HG03103 (cell line): ENCODE results near the gene TTI1.

Experiments used
- ATAC-seq: cut with Tn5 transposase; IDR thresholded peaks from one replicate; pipeline ENCODE4 v1.9.1; 2021; ENCODE audit warnings: low read depth; ENCODE audit not compliant: unreplicated experiment

The TTI1 gene

DNA sequence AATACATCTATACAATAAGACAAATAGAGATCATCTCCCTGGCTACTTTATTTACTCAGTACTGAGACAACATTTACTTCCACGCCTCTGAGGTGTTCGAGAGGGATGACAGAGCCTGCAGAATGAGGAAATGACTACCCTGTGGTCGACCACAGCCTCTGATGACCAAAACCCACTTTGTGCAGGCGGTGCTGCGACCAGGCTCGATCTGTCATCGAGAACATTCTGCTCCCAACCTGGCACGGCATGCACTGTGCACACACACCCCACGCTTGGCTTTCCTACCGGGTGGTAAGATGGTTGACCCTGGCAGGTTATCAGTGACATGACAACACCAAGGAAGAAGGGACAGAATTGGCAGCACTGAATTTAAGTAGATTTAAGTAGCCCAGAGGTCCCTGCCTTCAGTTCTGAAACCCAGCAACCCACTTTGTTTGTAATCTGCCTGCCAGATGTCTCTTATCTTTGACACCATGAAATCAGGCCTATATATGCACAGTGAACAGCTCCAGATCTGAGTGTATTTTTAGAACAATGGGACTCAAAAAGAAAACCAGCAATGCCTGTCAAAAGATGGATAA lies 42.6 kb downstream of the TTI1 start:
- peak; percentile 87 for ATAC-seq

DNA sequence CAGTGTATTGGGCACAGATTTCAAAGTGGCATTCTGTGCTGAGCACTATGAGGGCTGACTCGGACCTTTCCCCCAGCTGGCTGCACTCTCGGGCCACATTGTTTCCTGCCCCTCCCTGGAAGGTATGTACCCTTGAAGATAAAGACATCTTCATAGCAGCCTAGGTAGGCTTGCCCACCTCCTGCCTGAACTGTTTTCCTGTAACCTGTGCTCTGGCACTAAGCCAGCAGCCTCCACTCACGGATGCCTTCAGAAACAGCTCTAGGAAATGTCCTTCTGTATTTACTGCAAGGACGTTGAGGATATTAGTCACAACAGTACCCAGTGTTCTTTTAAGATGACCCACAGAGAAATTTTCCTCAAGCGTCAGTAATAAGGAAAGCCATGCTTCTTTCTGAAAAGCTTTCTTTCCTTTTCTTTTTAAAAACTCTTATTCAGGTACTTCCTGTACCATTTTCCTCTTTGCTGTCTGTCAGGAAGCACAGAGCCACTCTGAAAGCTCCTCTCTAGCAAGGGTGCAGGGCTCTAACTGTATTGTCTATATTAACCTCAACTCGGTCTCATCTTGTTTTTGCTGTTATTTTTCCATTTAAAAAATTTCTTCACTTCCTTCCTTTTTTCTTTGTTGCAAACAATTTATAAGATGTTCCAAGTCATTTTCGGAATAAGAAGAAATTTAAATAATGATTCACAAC lies 43.5 kb downstream of the TTI1 start:
- ATAC-seq = no peak

DNA sequence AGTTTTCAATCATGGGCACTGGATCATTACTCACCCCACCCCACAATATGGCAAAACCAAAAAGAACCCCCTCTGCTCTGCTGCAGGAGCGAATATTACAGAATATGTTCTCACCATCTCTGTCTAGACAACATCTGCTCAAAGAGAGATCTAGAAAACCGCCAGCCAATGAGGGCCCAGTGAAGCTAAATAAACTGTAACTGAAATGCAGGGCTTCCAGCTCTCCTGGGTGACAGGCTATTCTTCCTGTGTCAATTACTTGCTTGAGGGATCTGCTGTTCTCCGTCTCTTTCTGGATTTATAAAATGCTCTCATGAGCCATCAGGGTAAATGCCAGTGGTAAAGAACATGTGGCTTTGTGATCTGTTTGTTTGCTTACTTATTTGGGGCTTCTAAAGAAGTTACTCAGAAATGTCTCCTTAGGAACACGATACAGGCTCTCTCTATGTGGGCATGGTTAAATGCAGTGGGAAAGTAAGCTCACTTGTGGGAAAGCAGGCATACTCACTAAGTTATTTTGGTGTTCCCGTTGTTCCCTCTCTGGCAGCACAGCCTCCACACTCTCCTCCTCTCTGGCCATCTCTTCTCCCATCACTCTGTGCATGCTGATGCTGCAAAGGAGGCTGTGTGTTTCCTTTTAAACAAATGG lies 44.8 kb downstream of the TTI1 start:
- no peak for ATAC-seq

DNA sequence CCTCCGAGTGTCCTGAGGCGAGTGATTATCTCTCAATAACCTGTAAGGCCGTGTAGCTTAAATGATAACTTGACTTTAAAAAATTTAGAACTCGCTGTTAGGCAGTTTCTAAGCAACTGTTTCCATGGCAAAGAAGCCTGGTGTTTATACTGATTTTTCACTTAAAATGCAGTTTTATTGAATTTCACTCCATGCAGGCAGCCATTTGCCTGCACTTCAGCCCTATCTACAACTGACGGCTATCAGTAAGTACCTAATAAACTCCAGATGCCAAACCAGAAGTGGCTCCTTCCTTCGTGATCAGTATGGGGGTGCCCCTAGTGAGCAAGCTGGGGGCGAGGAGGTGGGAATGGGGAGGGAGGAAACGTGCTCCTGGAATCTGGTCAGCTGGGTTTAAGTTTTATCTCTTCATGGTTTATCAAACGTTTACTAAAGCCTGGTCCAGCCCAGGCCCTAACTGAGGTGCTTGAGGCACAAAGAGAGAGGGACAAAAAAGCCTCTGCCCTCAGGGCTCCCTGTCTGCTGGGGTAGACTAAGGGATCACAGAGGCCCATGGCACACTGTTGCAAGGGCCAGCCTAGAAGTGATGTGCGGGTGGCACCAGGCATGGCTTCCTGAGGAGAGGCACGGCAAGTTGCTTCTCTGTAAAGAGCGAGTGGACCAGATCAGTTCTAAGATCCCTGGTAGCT lies 45.5 kb downstream of the TTI1 start:
- ATAC-seq = no peak

DNA sequence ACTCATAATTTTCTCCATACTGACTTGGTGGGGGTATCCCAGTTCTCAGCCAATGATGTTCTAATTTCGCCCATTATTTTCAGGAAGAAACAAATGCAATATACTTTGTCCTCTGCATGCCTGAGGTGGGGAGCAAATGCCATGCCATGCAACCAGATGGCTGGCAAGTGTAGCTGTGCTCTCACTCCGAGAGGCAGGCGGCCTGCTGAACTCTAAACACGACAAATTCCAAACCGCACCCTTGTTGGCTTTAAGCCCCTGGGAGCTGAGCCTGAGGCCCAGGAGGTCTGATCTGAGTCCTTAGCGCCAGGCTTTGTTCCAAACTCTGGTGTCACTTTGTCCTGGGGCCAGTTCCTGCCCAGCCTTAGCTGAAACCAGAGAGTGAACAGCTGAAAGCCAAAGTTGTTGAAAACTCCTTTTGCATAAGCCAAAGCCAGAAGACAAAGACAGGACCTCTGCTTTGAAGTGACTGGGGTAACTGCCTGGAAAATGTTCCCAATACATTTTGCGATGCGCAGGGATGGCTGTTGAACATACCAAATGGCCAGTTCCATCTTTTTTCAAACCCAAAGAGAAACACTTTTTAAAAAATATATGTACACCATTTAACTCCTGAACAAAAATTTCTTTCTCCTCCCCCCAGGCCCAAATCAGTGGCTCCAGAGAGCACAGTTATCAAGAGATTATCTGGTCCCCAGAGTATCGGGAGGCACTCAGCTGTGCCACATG lies 46.2 kb downstream of the TTI1 start:
- no peak for ATAC-seq

DNA sequence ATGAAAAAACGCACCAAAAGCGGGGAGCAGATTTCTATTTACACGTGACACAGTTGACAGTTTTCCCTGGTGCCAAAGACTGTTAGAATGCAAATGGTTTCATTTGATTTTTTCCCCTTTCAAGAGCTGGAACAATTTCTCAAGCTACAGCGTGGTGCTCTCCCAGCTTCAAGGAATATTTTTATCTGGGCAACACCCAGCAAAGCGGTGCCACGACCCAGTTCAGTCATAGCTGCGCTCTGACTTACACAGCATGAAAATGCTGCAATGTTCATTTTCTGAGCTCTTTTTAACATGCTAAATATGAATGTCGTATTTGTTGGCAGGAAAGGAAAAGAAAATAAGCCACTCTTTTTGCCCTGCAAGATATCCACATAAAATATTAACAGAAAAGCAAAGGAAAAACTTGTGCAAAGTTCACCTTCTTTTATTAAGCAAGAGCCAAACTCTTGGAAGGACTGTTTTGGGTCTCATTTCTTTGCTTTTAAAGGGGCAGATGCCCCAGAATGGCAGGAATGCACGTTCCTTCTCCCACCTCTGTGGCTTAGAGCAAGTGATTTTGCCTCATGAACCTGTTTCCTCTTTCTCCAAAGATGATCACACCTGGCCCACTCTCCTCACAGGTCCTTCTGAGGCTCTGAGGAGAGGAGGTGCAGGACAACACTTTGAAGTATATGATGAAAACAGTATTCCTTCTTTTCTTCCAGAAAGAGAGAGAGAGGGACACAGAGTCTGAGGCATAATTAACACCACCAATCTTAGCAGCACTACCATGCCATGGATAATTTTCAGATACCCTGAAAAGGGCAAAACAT lies 47.0 kb downstream of the TTI1 start:
- ATAC-seq = no peak

DNA sequence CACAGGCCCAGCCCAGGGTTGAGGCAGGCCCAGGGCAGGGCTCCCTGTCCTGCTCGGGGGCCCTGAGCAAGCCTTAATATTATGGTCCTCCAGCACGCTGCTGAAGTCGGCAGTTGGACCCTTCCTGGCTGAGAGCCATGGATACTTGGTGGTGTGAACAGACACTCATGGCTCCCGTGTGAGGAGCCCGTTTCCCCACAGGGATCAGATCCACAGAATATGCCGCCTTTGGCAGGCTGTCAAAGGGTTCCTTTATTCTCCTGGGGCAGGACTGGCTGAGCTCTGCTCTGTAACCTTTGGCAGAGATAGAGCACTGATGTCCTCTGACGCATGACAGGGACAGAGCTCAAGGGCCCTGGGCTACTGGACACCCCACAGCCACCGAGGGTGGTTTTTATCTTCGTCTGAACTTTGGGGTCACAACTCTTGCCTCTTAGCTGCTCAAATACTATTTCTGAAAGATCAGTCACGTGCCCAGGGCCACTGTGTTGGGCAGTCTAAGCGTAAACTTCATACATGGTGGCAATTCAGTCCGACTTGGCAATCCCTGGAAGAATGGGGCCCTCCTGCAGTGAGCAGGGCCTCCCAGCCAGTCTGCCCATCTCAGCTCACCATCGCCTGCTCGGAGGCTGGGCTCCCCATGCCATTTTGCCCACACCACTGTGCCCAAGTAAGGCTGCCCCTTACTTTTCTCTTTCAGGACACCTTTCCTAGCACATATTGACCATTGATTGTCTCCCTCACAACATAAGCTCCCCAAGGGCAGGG lies 49.1 kb downstream of the TTI1 start:
- ATAC-seq = no peak

DNA sequence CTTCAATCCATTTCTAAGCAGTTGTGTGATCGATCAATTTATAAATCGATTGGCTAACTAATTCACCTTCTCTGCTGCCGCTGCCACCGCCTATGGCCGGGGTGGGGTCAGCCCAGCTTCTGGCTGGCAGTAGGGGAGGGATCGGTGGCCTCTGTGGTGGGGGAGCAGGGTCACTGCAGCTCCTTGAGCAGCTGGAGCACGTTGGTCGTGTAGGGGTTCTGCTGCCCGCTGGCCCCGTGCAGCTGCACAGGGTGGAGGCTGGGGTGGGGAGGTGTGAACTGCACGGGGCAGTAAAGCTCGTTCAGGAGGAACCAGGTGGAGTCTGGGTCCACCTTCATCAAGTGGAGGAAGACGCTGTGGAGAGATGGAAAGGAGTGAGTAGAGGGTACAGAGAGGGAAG lies 50.0 kb downstream of the TTI1 start:
- ATAC-seq = no peak

DNA sequence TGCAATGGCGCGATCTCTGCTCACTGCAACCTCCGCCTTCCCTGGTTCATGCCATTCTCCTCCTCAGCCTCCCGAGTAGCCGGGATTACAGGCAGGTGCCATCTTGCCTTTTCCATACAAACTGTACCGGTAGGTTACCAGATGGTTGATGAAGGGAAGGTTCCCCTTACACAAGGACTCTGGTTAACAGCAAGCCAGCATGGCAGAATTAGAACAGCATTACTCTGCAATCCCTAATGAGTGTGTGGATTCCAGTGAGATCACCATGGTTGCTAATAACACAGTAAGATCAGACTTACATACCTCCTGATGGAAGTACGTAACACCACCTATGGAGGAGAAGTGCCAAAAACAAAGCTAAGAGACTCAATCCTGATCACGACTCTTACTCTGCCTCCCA lies 51.7 kb downstream of the TTI1 start:
- ATAC-seq = no peak

DNA sequence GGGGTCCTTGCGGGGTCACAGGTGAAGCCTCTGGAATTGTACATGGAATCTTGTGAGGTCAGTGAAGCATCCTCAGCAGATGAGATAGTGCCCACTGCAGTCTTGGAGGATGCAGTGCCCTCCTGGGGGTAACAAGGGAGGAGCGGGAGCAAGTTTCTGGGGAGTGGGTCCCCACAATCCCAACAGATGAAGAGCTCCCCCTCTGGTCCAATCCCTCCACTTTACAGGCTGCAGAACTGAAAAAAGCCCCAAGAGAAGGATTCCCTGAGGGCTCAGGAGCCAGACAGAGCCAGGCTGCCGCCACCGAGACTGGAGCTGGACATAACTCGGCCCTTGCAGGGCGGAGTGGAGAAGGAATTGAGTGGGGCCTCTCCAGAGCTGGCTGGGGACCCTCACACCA lies 52.4 kb downstream of the TTI1 start:
- no peak for ATAC-seq

DNA sequence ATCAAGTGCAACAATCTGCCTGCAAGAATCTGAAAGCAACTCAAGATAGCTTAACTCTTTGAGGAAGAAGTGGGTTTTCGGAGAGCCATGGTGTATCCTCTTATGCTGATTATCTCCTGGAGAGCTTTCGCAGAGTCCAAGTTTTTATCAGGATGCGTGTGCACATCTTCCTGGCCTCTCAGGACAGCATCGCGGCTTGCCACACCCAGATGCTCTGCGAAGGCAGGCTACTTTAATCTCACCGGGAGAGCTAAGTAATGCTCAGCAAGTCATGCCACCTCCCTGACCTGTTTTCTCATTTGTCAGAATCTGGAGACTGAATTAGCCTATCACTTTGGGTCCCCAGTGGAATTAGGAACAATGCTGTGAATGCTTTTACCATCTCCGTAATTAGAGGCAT lies 52.9 kb downstream of the TTI1 start:
- ATAC-seq = no peak

DNA sequence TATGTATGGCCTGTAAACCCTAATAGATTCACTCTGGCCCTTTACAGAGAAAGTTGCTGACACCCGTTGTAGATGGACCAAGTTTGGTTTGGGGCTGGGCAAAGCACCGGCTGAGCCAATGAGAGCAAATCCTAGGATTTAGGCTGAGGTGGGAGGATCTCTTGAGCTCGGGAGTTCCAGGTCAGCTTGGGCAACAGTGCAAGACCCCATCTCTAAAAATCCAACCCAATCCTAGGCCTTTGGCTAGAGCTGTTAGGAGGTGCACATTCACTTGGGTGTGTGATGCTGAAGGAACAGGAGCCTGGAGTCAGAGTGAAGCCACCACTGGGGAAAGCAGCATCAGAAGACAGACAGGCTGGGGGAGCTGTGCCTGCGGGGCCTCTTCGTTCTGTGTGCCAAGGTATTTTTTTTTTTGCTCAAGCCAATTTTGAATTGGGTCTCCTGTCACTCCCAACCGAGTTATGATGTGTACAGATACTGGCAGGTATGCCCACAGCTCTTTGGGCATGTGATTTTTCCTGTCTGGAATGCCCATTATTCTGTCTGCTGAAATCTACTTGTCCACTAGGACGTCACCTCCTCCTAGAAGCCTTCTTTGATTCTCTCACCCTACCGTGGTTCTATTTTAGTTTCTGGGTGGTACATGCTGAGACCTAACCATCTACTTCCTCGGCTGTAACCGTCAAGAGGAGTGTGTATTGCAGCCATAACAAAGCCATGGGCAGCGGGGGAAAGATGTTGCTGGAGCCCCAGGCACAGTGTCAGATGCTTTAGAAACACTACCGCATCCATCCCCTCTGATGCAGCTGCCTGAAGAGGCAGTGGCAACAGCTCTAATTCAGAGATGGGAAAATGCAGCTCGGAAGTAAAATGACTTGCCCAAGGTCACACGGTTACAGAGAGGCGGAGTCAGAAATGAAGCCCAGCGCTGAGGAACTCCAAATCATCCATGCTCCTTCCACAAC lies 54.0 kb downstream of the TTI1 start:
- no peak for ATAC-seq

DNA sequence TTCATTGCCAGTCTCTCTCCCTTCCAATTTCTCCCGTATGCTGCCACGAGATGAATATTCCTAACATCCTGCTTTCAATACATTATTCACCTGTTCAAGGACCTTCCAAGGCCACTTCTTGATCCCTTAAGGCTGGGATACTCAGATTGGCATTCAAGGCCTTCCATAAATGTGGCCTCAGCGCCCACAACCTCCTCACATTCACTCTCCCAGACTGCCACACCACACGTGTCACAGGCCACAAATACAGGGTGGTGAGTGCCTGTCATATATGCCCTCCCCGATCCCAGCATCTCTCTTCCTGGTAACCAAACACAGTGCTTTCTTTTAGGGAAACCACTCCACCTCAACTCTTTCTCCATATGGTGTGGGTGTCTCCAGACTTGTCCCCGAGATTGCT lies 55.5 kb downstream of the TTI1 start:
- ATAC-seq = no peak

DNA sequence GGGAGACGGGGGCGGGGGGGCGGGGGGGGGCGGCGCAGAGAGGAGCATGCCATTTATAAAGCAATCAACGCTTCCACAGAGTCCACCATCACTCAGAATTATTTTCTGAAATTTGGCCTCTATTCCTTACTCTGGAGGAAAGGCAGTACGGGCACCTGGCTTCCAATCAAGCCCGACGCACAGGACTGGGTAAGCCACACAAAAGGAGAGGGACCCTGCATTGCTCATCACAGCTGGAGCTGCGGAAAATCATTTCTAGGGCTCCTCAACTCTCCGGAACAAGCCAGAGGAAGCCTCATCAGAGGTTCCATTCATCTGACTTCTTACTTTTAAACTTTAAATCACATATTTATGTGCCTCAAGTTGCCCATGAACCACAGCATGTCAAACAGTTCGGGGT lies 55.9 kb downstream of the TTI1 start:
- ATAC-seq = no peak

DNA sequence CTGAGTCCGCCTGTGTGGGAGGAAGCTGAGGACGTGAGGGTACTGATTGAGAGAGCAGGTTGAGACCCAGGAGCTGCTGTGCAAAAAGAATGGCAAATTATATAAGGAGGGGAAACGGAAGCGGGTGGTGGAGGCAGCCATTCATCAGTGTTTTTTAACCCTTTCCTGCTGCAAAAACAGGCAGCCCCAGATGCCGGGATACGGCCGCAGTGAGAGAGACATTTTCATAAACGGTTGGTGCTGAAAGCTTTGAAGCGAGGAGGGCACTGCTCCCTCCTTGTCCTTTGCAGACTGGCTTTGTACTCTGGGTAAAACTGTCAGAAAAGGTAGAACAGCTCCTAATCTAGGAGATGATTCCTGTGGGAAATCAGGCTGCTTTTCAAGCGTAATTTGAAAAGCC lies 56.4 kb downstream of the TTI1 start:
- no peak for ATAC-seq

DNA sequence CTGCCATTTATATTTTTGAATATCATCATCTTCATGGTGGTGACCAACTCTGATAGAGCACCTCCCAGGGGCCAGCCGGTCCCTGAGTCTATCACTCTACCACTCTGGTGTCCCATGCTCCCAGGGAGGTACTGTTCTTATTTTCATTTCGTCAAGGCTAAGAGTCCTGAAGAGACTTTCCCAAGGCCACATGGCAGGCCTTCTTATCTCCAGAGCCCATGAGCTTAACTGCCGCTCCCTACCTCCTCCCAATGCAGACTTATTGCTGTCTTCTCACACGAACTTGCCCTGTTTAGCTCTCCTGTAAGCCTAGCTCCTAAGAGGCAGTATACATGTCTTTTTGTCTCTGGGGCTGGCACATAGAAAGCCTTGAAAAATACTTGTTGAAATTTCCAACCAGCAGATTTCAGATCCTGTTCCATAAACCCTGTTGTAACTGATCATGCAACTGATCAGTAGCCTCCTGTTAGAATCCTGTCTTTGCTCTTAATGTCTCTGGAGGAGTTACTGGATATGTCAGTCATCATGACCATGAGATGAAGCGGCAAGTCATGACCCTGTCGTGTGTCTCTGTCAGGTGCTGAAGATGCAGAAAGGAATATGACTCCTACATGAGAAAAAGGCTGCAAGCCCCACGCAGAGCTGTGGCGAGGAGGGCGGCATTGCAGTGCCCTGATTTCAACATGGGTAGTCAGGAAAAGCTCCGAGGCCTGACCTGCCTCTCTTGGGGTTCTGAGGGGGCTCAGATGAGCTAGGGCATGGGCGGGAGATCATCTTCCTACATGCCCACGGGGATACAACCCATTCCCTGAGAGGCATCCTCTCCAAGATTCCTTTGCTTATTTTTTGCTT lies 60.0 kb downstream of the TTI1 start:
- ATAC-seq = no peak

DNA sequence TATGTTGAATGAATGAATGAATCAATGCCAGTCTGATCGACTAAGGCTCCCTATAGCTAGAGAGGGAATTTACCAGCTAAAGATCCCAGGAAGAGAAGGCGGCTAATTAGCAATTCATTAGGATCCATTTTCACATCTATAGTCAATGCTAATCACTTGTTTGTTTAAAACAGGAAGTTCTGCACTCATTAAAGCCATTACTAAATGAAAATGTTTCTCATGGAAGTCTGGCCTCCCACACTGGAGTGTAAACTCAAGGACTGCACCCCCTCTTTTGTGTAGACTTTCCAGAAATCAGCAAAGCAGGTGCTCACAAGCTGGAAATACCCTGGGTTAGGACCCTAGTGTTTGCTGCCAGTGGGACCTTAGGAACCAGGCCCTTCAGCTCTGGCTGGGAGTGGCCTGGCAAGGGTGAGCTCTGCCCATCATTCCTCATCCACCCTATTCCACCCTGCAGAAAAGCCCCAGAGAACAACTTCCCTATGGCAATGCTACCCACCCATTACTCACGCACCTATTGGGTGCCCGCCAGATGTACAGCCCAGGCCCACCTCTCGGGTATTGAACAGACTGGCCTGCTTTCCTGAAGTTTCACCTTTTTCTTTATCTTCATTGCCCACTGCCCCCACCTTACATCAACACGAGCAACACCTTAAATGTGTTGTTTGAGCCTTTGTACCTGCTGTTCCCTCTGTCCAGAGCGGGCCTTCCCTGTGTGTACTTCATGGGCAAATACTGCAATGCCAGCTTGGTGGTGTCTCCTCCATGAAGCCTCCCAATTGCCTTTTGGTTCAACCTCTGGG lies 60.8 kb downstream of the TTI1 start:
- ATAC-seq = no peak
